ENCODE results near the gene ZNF467. TPM values are rescaled to one million over a fixed set of nuclear protein-coding genes. Genes with fewer than 3 reads are reported as not detected.

ZNF467 gene
- total and polyA plus RNA-seq, 2 of the 8 experiments (the other 6 are each of a cell fraction or from before 2014, with no cell fraction given), result 0.50 to 0.51 TPM

- Histone ChIP-seq H3K18ac (ENCODE audit: extremely low read depth, low read length) (no peak overlapping the region), H3K27me3 (replicated peaks in 1 of 4; ENCODE audit: control insufficient read depth in 3 of 4, extremely low read depth in 1 of 4, insufficient read depth in 3 of 4, low read length in 3 of 4) (peaks cover 8 to 32% (median 27%) of the 10 kb centered on the region in 4 experiments), H3K23me2 (ENCODE audit: low read depth, low read length) (peaks cover 2% of the 10 kb centered on the region; the same call in 1 of the 2 replicates), H3K56ac (replicated peaks; ENCODE audit: insufficient read length, low read depth, low read length) (no peak overlapping the region), H2AFZ (ENCODE audit: low read length) (no peak overlapping the region), H4K5ac (ENCODE audit: insufficient read length, low read depth, low read length) (no peak overlapping the region), H2BK15ac (ENCODE audit: low read length) (no peak overlapping the region), H3K4me2 (ENCODE audit: insufficient read depth in 1 of 2, low read depth in 2 of 2, low read length in 2 of 2) (no peak overlapping the region), H3K4me3 (ENCODE audit: extremely low read depth in 1 of 4, insufficient read depth in 2 of 4, low read depth in 3 of 4, low read length in 4 of 4) (no peak overlapping the region), H3K9ac (replicated peaks in 1 of 4; ENCODE audit: extremely low read depth in 1 of 4, low read depth in 3 of 4, low read length in 3 of 4) (no peak overlapping the region), H3K23ac (ENCODE audit: insufficient read length) (no peak overlapping the region), H4K91ac (replicated peaks; ENCODE audit: insufficient read length, low read length) (no peak overlapping the region), H3K9me3 (ENCODE audit: insufficient read depth in 2 of 2, low read depth in 1 of 2, low read length in 1 of 2) (no peaks in the 10 kb centered on the region), H3K14ac (ENCODE audit: insufficient read length) (no peak overlapping the region), H3K36me3 (ENCODE audit: control insufficient read depth in 2 of 4, insufficient read depth in 4 of 4, low read length in 3 of 4) (no peaks in the 10 kb centered on the region), H4K8ac (ENCODE audit: extremely low read depth, insufficient read depth, low read length) (no peak overlapping the region; the same call in 1 of the 2 replicates), H2BK12ac (ENCODE audit: low read depth, low read length) (no peak overlapping the region), H3K79me2 (ENCODE audit: control insufficient read depth in 1 of 2, insufficient read depth in 2 of 2, low read length in 2 of 2) (no peaks in the 10 kb centered on the region), H3K4me1 (replicated peaks in 1 of 4; ENCODE audit: control insufficient read depth in 3 of 4, insufficient read depth in 4 of 4, low read length in 3 of 4) (peaks cover 0 to 4% (median 2%) of the 10 kb centered on the region in 4 experiments; a peak in 4 of 7 replicates), H2BK120ac (replicated peaks; ENCODE audit: low read depth, low read length) (no peak overlapping the region), H2BK5ac (ENCODE audit: low read depth, low read length) (no peak overlapping the region), H4K20me1 (replicated peaks in 1 of 2; ENCODE audit: control insufficient read depth in 1 of 2, insufficient read depth in 2 of 2, low read length in 2 of 2) (peaks cover 0 to 2% of the 10 kb centered on the region in 2 experiments), H3K79me1 (ENCODE audit: low read depth, low read length) (no peaks in the 10 kb centered on the region), H3K27ac (ENCODE audit: low read depth, low read length) (no peak overlapping the region), H3K4ac (replicated peaks; ENCODE audit: insufficient read length, low read depth, low read length) (no peak overlapping the region), H2BK20ac (ENCODE audit: low read length) (no peak overlapping the region), H2AK5ac (ENCODE audit: low read depth, low read length) (no peak overlapping the region)
- FAIRE-seq (no peak), DNase-seq (ENCODE audit: low read depth in 1 of 2, low spot score in 2 of 2) (no peak)
- ChIA-PET CTCF (ENCODE audit: partially characterized antibody) (interaction anchor here (4.6 to 11.8 kb wide), 5 partner anchors 7 to 52 kb away, joined by 14 to 120 read pairs (median 115); partner anchors contain the start of gene ZNF467), POLR2A (ENCODE audit: partially characterized antibody) (no interaction called here)
- WGBS, 2 experiments (ENCODE audit: extremely low coverage in 1 of 2, insufficient coverage in 1 of 2, insufficient read length in 1 of 2, insufficient replicate concordance in 2 of 2, low coverage in 1 of 2, low lambda C conversion rate in 2 of 2, missing lambda C conversion rate in 1 of 2), result 85% methylated on average over 10 of the region's 10 CpGs; no CpG with 5 or more reads in 1 of the 2 experiments
- TF ChIP-seq CHD2 (IDR thresholded peaks at IDR 0.05; ENCODE audit: low read length), result no peak
These were observed 19.9 kb upstream of the ZNF467 start for GRCh38 chr7:149793261-149793660.

Measured in H1 (cell line).